Measurements from ENCODE around the gene MAPRE3. TPM values are rescaled to one million over a fixed set of nuclear protein-coding genes. Genes with fewer than 3 reads are reported as not detected.

MAPRE3 gene
- total and polyA plus RNA-seq, 9 of the 15 experiments (the other 6 are each of a cell fraction or from before 2014, with no cell fraction given): 0.70 to 43.2 (median 12.6) TPM

GRCh38 chr2:27006602-27007415 is 36.4 kb downstream of the MAPRE3 start (continued):
- TF ChIP-seq CHD7 (IDR thresholded peaks at IDR 0.05; ENCODE audit: low read depth, low read length): no peak
- TF ChIP-seq SRF (CRISPR knock-in tag; IDR thresholded peaks at IDR 0.05): no peak
- TF ChIP-seq MAX (CRISPR knock-in tag; IDR thresholded peaks at IDR 0.05): no peak

All from K562 (cell line).